Parathyroid adenoma (tissue), 2 donors: ENCODE results near the gene CLIC4.
A peak's percentile ranks its signal among the peaks of the same experiment; 100 is the strongest.
"Not testable (repeated sequence)": the region's sequence is repeated elsewhere in the genome, so short reads cannot be mapped to it uniquely, and the experiment has no call there.

Experiments
- H2AFZ ChIP-seq: fragments of 300-600 bp; sonication (generic); one replicate; pipeline ENCODE4 v1.7.0; 2017; ENCODE audit warnings: antibody characterized with exemption, mild to moderate bottlenecking
- H3K27ac ChIP-seq: fragments of 300-600 bp; sonication (generic); one replicate; pipeline ENCODE4 v1.7.0; 2017
- H3K27me3 ChIP-seq: fragments of 300-600 bp; sonication (generic); one replicate; pipeline ENCODE4 v1.7.0; 2017; ENCODE audit warnings: low read length; ENCODE audit not compliant: control insufficient read depth, insufficient read depth
- H3K36me3 ChIP-seq: fragments of 300-600 bp; sonication (generic); one replicate; pipeline ENCODE4 v1.7.0; 2017; ENCODE audit warnings: low read length; ENCODE audit not compliant: control insufficient read depth, insufficient read depth
- H3K4me1 ChIP-seq: fragments of 300-600 bp; sonication (generic); one replicate; pipeline ENCODE4 v1.7.0; 2017; ENCODE audit warnings: control low read depth
- H3K4me2 ChIP-seq: fragments of 300-600 bp; sonication (generic); one replicate; pipeline ENCODE4 v1.7.0; 2017; ENCODE audit warnings: low read length
- H3K4me3 ChIP-seq: fragments of 300-600 bp; sonication (generic); one replicate; pipeline ENCODE4 v1.7.0; 2017; ENCODE audit warnings: low read depth, low read length
- H3K79me2 ChIP-seq: fragments of 300-600 bp; sonication (generic); one replicate; pipeline ENCODE4 v1.7.0; 2017; ENCODE audit warnings: control low read depth
- H3K9ac ChIP-seq: fragments of 300-600 bp; sonication (generic); one replicate; pipeline ENCODE4 v1.7.0; 2017; ENCODE audit warnings: mild to moderate bottlenecking
- H3K9me3 ChIP-seq: fragments of 300-600 bp; sonication (generic); one replicate; pipeline ENCODE4 v1.7.0; 2017; ENCODE audit warnings: low read length; ENCODE audit not compliant: control insufficient read depth
- CTCF ChIP-seq: fragments of 300-600 bp; sonication (generic); IDR thresholded peaks from one replicate; pipeline ENCODE4 v1.7.0; 2017; ENCODE audit warnings: antibody characterized with exemption, mild to moderate bottlenecking
- donor health status: primary hyperparathyroidism.

The CLIC4 gene

GRCh38 chr1:24744911-24745710, at the start of gene CLIC4:
TSS of gene CLIC4 (plus strand) at chr1:24745447. CDS start at chr1:24745554, 107 bp downstream.
- Histone ChIP-seq H3K27me3 (no peaks in the 10 kb centered on the region), H3K4me3 (peak within 1 kb of the TSS; percentile 68), H3K4me2 (peak within 1 kb of the TSS; percentile 88), H3K36me3 (no peaks in the 10 kb centered on the region), H3K9me3 (no peaks in the 10 kb centered on the region), H3K4me1 (peaks cover 2% of the 10 kb centered on the region), H3K9ac (no peak within 1 kb of the TSS), H3K27ac (peak within 1 kb of the TSS; percentile 60), H3K79me2 (no peaks in the 10 kb centered on the region), H2AFZ (peak within 1 kb of the TSS; percentile 71)
- TF ChIP-seq CTCF: no peak

DNA sequence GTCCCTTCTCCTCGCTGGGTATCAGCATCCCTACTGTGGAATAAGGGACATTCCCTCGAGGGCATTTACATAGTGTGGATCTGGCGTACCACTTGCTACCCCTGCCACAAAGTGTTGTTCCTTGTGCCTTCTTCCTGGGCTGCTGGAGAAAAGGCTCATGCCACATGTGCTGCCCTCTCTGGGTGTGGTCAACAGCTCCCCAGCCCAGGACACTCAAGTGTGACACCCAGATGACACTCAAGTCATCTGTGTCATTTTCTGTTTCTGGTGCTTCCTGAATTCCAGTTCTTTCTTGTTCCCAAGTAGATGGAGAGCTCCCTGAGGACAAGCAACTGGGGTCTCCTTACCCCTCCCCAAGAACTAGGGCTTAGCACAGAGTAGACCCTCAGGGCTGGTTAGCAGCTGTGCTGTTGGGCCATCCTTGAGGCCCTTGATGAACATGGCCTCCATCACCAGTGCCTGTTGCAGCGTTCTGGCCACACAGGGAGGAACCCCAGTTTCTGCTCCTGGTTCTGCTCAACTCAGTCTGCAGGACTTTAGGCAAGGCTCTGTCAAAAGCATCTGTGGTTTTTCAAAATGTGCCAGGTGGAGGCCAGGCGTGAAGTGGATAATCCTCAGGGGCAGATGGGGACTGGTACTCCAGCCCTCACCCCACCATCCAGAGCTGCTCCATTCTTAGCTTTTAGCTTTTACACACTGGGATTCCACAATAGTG, 49.0 kb upstream of the CLIC4 start:
- Histone ChIP-seq H3K4me1 (no peaks in the 10 kb centered on the region), H3K9me3 (no peaks in the 10 kb centered on the region), H2AFZ (no peak overlapping the region), H3K4me2 (no peak overlapping the region), H3K79me2 (no peaks in the 10 kb centered on the region), H3K4me3 (no peak overlapping the region), H3K27me3 (no peaks in the 10 kb centered on the region), H3K9ac (no peak overlapping the region), H3K36me3 (no peaks in the 10 kb centered on the region), H3K27ac (no peak overlapping the region)
- no peak for TF ChIP-seq CTCF

- no peaks in the 10 kb centered on the region for H3K27me3 ChIP-seq
- H3K9me3 ChIP-seq: no peaks in the 10 kb centered on the region
- no peak overlapping the region for H3K27ac ChIP-seq
- H3K4me3 ChIP-seq: no peak overlapping the region
- no peak overlapping the region for H2AFZ ChIP-seq
- no peaks in the 10 kb centered on the region for H3K4me1 ChIP-seq
- TF ChIP-seq CTCF: no peak
- H3K4me2 ChIP-seq: no peak overlapping the region
- H3K36me3 ChIP-seq: no peaks in the 10 kb centered on the region
- H3K79me2 ChIP-seq: no peaks in the 10 kb centered on the region
- no peak overlapping the region for H3K9ac ChIP-seq
Measured at GRCh38 chr1:24696756-24697330, 48.4 kb upstream of the CLIC4 start.

DNA sequence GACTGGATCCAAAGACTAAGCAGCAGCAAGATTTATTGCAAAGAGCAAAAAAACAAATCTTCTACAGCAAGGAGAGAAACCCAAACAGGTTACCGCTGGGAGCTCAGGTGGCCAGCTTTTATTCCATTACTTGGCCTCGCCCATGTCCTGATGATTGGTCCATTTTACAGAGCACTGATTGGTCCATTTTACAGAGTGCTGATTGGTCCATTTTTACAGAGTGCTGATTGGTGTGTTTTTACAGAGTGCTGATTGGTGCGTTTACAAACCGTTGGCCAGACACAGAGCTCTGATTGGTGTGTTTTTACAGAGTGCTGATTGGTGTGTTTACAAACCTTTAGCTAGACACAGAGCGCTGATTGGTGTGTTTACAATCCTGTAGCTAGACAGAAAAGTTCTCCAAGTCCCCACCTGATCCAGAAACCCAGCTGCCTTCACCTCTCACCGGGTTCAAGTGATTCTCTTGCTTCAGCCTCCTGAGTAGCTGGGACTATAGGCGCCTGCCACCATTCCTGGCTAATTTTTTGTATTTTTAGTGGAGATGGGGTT, 47.7 kb upstream of the CLIC4 start:
- not testable (repeated sequence) for H2AFZ ChIP-seq, H3K36me3 ChIP-seq, H3K27ac ChIP-seq, H3K4me1 ChIP-seq, H3K4me3 ChIP-seq, H3K4me2 ChIP-seq, H3K79me2 ChIP-seq, H3K9me3 ChIP-seq, H3K9ac ChIP-seq, H3K27me3 ChIP-seq

- not testable (repeated sequence) for H3K27me3 ChIP-seq, H3K9me3 ChIP-seq, H3K27ac ChIP-seq, H3K79me2 ChIP-seq, H2AFZ ChIP-seq, H3K36me3 ChIP-seq, H3K4me3 ChIP-seq, H3K4me1 ChIP-seq, H3K4me2 ChIP-seq, H3K9ac ChIP-seq
Measured at GRCh38 chr1:24698326-24698725, 46.9 kb upstream of the CLIC4 start.
